ENCODE results near the gene PRDM9.
A peak's percentile ranks its signal among the peaks of the same experiment; 100 is the strongest.
"Not testable (repeated sequence)": the region's sequence is repeated elsewhere in the genome, so short reads cannot be mapped to it uniquely, and the experiment has no call there.

The PRDM9 gene

DNA sequence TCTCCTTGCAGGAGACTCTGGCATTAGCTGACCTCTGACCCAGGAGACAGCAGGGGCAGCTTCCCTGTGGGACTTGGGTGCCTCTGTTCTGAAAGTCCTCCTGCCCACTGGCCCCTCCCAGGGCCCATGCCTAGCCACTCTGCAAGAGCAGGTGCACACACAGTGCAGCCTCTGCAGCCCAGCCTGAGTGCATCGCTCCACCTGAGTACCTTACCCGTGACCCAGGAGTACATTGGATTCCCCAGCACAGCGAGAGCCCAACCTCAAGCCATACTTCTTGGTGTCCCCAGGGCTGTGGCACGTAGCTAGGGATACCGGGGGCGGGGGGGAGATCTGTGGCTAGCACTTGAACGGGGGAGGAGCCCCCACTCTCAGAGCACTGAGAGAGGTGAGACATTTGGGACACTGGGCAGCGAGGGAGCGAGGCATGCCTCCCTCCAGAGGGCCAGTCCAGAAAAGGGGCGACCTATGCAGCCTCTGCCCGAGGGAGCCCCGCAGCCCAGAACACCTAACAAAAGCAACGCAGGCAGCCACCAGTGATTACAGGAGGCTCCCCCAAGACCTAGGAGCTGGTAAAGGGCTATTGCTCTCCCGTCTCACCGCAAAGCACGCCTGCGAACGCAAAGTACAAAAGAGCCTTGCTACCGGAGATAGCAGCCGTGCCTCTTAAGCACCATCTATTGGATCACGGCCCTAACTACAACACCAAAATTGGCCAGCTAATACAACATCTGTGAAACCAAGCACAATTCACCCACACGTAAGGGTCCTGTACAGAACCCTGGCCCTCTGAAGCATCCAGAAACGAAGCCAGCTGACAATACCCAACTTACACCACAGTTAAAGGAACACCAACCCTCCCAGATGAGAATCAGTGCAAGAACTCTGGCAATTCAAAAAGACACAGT, 826 bp upstream of the PRDM9 start:
- peak; percentile 11 for FAIRE-seq
- no peak for DNase-seq (ENCODE audit: insufficient read length, low spot score)

DNA sequence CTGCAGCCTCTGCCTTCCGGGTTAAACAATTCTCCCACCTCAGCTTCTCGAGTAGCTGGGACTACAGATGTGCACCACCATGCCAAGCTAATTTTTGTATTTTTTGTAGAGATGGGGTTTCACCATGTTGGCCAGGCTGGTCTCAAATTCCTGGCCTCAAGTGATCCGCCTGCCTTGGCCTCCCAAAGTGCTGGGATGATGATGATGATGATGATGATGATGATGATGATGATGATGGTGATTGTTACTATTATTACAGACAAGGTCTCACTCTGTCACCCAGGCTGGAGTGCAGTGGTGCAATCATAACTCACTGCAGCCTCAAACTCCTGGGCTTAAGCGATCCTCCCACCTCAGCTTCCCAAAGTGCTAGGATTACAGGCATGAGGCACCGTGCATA, 3.0 kb downstream of the PRDM9 start:
- not testable (repeated sequence) for FAIRE-seq; DNase-seq (ENCODE audit: insufficient read length, low spot score)

More for the DNA sequence above, 826 bp upstream of the PRDM9 start:
- TF ChIP-seq POLR2A (IDR thresholded peaks at IDR 0.05; ENCODE audit: low read depth, low read length) = no peak

DNA sequence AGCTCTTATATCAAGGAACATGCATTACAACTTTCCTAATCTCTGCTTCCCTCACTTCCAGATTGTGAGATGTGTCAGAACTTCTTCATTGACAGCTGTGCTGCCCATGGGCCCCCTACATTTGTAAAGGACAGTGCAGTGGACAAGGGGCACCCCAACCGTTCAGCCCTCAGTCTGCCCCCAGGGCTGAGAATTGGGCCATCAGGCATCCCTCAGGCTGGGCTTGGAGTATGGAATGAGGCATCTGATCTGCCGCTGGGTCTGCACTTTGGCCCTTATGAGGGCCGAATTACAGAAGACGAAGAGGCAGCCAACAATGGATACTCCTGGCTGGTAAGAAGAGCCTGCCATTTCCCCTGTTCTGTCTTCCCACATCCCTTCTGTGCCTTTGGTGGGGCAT, 15.1 kb downstream of the PRDM9 start:
- FAIRE-seq = no peak
- no peak for TF ChIP-seq POLR2A (IDR thresholded peaks at IDR 0.05; ENCODE audit: low read depth, low read length)
- DNase-seq (ENCODE audit: insufficient read length, low spot score) = no peak

DNA sequence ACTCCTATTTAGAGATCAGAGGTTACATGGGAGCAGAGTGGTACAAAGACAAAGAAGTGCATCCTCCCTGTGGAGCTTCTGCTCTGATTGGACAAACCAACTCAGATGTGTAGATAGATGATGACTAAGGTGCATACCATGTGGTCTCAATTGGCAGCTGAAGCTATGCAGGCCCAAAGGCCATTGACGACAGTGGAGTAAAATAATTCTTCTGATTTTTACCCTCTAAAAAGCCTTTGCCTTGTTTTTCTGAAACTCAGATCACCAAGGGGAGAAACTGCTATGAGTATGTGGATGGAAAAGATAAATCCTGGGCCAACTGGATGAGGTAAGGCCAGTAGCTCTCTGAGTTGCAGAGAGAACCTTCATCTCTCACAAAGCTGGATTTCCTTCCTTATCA, 15.6 kb downstream of the PRDM9 start:
- TF ChIP-seq POLR2A (IDR thresholded peaks at IDR 0.05; ENCODE audit: low read depth, low read length) = no peak
- DNase-seq (ENCODE audit: insufficient read length, low spot score) = no peak
- FAIRE-seq = no peak

DNA sequence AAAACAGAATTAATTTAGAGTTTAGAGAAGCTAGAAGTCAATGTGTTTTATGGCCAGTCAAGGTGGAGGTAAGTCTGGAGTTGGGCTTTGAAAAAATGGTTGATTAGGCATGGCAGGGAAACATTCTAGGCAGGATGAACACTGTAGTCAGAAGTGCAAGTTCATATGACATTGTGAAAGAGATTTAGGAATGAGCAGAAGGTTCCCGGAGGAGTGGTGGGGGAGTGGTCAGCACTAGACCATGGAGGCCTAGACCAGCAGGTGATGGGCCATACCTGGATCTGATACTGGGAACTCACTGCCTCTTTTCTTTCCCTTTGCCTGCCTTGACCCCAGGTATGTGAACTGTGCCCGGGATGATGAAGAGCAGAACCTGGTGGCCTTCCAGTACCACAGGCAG, 16.6 kb downstream of the PRDM9 start:
- DNase-seq (ENCODE audit: insufficient read length, low spot score) (no peak), FAIRE-seq (no peak)
- TF ChIP-seq POLR2A (IDR thresholded peaks at IDR 0.05; ENCODE audit: low read depth, low read length) = no peak

DNA sequence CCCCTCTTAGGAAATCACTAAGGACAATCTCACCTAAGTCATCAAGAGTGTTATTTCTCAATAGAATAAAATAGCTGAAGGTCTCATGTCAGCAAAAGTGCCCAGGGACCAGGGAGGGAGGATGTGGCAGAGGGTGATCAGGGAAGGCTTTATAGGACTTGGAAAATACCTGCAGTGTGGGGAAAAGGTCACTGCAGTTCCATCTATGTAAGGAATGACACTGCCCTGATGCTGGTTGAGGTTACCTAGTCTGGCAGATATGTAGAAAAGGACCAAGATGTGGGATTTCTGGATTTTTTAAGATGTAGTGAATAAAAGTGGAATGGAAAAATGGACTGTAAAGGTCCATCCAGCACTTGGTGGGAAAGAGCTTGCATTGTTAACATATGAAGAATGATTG, 18.3 kb downstream of the PRDM9 start:
- TF ChIP-seq POLR2A (IDR thresholded peaks at IDR 0.05; ENCODE audit: low read depth, low read length) = no peak
- no peak for FAIRE-seq
- no peak for DNase-seq (ENCODE audit: insufficient read length, low spot score)

DNA sequence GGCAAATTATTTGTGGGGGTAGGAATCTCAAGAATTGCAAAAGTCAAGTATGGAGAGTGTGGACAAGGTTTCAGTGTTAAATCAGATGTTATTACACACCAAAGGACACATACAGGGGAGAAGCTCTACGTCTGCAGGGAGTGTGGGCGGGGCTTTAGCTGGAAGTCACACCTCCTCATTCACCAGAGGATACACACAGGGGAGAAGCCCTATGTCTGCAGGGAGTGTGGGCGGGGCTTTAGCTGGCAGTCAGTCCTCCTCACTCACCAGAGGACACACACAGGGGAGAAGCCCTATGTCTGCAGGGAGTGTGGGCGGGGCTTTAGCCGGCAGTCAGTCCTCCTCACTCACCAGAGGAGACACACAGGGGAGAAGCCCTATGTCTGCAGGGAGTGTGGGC, 19.2 kb downstream of the PRDM9 start:
- peak; percentile 19 for DNase-seq (ENCODE audit: insufficient read length, low spot score)
- peak; percentile 95 for FAIRE-seq

DNA sequence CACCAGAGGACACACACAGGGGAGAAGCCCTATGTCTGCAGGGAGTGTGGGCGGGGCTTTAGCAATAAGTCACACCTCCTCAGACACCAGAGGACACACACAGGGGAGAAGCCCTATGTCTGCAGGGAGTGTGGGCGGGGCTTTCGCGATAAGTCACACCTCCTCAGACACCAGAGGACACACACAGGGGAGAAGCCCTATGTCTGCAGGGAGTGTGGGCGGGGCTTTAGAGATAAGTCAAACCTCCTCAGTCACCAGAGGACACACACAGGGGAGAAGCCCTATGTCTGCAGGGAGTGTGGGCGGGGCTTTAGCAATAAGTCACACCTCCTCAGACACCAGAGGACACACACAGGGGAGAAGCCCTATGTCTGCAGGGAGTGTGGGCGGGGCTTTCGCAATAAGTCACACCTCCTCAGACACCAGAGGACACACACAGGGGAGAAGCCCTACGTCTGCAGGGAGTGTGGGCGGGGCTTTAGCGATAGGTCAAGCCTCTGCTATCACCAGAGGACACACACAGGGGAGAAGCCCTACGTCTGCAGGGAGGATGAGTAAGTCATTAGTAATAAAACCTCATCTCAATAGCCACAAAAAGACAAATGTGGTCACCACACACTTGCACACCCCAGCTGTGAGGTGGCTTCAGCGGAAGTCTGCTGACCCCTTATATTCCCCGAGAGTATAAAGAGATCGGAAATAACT, 20.0 kb downstream of the PRDM9 start:
- peak; percentile 16 for DNase-seq (ENCODE audit: insufficient read length, low spot score)
- peak; percentile 98 for FAIRE-seq

DNA sequence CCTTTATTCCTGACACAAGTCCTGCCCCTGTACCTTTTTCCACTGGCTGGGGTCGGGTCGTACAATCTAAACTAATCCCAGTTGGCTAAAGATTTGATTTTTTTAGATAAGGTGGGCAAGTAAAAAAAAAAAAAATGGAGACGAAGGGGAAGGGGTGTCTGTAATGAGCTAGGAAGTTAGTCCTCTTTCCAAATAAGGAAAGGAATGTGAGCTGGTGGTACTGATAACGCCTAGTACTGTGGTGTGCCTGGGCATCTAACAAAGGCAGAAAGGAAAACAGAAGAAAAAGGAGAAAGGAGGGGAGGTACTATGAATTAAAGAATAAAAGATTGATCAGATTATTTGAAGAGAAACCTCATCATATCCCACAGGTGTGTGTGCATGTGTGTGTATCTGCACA, 21.3 kb downstream of the PRDM9 start:
- FAIRE-seq (no peak), DNase-seq (ENCODE audit: insufficient read length, low spot score) (no peak)
- TF ChIP-seq POLR2A (IDR thresholded peaks at IDR 0.05; ENCODE audit: low read depth, low read length) = no peak

DNA sequence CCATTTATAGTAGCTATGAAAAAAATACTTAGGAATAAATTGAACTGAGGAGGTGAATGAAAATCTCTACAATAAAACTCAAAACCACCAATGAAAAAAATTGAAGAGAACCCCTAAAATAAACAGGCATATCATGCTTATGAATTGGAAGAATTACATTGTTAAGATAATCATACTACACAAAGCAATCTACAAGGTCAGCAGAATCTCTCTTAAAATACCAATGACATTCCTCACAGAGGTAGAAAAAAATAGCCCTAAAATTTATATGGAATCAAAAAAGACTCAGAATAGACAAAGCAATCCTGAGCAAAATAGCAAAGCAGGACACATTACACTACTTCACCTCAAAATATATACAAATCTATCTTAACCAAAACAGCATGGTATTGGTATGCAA, 23.2 kb downstream of the PRDM9 start:
- DNase-seq (ENCODE audit: insufficient read length, low spot score) = no peak
- TF ChIP-seq POLR2A (IDR thresholded peaks at IDR 0.05; ENCODE audit: low read depth, low read length) = no peak
- FAIRE-seq = no peak

DNA sequence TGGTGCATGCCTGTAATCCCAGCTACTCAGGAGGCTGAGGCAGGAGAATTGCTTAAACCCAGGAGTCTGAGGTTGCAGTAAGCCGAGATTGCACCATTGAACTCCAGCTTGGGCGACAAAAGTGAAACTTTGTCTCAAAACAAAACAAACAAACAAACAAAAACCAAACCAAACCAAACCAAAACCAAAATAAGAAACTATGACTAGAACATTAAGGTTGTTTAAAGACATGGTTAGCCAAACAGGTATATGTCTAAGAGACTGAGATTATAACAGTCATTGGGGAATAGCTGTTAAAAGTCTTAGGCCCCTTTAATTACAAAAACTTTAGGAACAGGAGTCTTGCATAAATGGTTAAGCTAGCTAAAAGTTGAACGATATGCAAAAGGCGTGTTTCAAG, 63.6 kb downstream of the PRDM9 start:
- TF ChIP-seq POLR2A (IDR thresholded peaks at IDR 0.05; ENCODE audit: low read depth, low read length) = no peak
- FAIRE-seq = no peak
- DNase-seq (ENCODE audit: insufficient read length, low spot score) = no peak
